Measurements from ENCODE around the gene IL1A.

DNA sequence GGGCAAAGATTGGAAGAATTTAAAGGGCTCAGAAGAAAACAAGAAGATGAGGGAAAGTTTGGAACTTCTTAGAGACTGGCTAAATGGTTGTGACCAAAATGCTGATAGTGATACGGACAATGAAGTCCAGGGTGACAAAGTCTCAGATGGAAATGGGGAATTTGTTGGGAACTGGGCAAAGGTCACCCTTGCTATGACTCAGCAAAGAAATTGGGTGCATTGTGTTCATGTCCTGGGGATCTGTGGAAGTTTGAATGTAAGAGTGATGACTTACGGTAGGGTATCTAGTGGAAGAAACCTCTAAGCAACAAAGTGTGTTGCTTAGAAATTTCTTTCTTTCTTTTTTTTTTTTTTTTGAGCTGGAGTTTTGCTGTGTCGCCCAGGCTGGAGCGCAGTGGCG is 6.0 kb upstream of the IL1A start:
- TF ChIP-seq, protein P1, sequence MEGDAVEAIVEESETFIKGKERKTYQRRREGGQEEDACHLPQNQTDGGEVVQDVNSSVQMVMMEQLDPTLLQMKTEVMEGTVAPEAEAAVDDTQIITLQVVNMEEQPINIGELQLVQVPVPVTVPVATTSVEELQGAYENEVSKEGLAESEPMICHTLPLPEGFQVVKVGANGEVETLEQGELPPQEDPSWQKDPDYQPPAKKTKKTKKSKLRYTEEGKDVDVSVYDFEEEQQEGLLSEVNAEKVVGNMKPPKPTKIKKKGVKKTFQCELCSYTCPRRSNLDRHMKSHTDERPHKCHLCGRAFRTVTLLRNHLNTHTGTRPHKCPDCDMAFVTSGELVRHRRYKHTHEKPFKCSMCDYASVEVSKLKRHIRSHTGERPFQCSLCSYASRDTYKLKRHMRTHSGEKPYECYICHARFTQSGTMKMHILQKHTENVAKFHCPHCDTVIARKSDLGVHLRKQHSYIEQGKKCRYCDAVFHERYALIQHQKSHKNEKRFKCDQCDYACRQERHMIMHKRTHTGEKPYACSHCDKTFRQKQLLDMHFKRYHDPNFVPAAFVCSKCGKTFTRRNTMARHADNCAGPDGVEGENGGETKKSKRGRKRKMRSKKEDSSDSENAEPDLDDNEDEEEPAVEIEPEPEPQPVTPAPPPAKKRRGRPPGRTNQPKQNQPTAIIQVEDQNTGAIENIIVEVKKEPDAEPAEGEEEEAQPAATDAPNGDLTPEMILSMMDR (IDR thresholded peaks at IDR 0.05 in 2 of 3, conservative IDR thresholded peaks at IDR 0.05 in 1 of 3; ENCODE audit: borderline replicate concordance in 1 of 3, insufficient read depth in 1 of 3, low read depth in 2 of 3, low read length in 2 of 3) = no peak
- no peak for TF ChIP-seq POLR2A (IDR thresholded peaks at IDR 0.05; ENCODE audit: borderline replicate concordance, extremely low read depth, insufficient read depth, insufficient read length)

All from HCT116 (cell line).